Measurements from ENCODE around the gene MRGPRE.

Gene MRGPRE

DNA sequence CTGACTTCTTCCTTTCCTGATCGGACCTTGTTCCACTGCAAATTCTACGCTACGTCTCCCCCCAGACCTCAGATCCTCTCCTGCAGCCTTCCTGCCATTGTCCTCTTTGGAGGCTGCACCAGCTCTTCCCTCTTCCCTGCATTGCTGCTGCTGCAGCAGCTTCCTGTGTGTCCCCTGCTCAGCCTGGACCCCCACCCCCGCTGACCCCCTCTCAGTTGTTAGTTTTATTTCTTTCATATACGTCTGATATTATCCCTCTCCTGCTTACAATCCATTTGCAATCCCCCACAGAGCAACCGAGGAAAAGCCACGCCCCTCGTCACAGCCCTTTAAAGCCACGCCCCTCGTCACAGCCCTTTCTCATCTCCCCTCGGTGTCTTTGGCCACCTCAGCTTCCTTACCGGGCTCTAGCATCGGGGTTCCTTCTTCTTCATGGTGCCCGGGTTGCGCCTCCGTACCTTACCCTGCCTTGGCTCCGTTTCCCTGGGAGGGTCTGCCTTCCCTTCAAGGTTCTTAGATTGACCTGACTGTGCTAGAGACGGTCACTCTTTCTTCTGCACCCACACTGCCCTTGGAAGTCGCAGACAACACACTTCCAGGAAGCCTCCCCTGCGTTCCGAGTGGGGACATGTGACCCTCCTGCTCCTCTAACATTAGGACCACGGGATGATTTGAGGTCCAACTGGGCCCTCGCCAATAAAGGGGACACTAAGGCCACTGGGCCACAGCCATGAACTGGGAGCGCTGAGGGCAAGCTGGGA, 18.4 kb downstream of the MRGPRE start:
- DNase-seq (ENCODE audit: low read depth), result no peak

DNA sequence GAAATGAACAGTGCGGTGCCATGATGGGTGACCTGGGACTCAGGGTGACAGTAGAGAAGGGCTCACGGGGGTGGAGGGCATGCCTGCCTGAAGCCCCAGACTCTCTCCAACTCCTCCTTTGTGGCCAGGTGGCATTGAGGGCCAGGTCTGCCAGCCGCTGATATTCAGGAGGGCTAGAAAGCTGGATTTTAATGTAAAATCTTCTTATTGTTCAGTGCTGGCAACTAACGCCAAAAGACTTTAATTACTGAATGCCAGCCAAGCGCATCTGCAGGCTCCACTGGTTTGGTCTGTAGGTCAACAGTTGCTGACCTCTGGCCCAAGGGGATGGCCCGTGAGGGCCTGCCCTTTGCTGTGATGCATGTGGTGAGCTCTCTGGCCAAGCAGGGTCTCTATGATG, 23.9 kb downstream of the MRGPRE start:
- DNase-seq (ENCODE audit: low read depth), result no peak

DNA sequence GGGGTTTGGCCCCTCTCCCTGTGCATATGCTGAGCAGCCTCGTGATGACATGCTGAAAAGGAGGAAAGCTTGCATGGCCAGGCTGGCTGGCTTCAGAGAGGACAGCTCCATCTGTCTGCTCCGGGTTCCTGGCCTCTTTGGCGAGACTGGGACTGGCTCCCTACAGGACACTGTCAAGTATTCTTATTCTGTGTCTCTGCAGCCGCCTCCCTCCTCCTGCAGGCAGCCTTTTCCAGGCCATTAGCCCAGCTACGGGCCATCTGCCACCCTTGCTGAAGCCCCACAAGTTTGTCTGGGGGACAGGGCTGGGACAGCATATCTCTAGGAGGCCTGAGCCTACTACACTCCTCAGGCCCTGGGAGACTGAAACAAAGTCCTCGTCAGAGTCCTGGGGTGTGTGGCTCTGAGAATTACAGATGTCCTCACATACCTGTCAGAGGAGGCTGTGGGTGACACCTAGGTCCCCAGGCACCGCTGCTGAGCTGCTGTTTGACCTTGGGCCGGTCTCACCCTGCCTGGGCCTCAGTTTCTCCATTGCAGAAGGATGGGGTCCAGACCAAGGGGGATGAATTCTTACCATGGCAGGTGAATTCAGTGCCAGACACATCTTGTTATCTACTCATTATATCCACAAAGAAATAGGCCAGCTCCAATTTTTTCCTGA, 24.6 kb downstream of the MRGPRE start:
- no peak for DNase-seq (ENCODE audit: low read depth)

DNA sequence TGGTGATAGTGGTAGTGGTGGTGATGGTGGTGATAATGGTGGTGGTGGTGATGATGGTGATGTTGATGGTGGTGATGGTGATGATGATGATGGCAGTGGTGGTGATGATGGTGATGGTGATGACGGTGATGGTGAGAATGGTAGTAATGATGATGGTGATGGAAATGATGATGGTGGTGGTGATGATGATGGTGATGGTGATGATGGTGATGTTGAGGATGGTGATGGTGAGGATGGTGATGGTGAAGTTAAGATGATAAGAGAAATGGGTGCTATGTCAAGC, 25.4 kb downstream of the MRGPRE start:
- DNase-seq (ENCODE audit: low read depth), result no peak

DNA sequence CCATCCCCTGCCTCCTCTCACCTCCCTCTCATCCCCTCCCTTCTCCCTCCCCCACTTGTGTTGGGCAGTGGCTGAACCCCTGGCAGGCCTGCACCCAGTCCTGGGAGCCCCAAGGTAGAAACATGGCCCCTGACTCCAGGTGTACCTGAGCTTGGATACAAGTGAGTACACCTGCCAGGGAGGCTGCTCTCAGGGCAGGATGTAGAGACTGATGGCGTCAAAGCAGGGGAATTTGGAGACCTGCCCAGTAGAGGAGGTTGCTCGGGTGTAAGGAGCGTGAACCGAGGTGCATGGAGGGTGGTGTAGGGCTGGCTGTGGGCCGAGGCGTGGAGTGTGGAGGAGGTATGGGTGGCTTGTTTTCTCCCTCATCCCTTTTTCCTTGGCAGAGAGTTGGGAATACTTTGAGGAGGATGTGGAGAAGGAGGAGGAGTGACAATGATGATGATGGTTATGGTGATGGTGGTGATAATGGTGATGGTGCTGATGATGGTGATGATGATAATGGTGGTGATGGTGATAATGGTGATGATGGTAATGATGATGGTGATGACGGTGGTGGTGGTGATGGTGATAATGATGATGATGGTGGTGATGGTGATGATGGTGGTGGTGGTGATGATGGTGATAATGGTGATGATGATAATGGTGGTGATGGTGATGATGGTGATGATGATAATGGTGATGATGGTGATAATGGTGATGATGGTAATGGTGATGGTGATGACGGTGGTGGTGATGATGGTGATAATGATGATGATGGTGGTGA, 25.9 kb downstream of the MRGPRE start:
- DNase-seq (ENCODE audit: low read depth), result no peak

DNA sequence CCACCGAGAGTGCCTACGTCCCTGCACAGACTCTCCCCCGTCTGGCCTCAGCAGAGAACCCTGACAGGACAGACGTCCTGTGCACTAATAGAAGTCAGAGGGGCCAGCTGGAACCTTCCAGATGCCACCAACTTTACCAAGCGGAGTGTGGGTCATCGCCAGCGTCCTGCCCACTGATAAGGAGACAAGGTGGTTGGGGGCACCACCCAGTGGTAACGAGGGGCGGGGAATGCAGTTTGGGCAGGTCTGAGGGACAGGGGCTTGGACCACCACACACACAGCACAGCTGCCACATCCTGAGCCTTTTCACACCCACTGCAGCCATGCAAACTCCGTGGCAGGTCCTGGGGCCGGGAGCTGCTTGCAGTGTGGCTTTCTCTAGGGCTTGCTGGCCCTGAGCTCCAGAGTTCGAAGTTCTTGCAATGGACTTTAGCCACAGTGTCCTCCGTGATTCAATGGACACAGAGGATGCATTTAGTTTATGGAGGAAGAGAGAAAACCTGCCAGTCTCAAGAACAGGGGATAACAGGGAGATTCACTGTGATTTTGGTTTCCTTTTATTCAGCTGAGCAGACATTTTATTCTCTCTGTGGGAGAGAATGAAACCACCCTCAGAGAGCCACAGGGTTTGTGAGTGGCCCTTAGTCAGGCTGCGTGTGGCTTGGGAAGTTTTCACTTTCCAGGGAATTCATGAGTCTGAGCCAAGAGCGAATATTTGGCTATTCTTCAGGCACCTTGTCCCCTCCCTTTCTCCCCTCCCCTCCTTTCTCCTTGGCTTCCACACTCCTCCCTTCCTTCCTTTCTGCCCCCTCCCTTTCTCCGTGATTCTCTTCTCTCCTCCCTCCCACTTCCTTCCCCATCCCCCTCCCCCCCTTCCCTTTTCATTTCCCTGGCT, 26.7 kb downstream of the MRGPRE start:
- no peak for DNase-seq (ENCODE audit: low read depth)

DNA sequence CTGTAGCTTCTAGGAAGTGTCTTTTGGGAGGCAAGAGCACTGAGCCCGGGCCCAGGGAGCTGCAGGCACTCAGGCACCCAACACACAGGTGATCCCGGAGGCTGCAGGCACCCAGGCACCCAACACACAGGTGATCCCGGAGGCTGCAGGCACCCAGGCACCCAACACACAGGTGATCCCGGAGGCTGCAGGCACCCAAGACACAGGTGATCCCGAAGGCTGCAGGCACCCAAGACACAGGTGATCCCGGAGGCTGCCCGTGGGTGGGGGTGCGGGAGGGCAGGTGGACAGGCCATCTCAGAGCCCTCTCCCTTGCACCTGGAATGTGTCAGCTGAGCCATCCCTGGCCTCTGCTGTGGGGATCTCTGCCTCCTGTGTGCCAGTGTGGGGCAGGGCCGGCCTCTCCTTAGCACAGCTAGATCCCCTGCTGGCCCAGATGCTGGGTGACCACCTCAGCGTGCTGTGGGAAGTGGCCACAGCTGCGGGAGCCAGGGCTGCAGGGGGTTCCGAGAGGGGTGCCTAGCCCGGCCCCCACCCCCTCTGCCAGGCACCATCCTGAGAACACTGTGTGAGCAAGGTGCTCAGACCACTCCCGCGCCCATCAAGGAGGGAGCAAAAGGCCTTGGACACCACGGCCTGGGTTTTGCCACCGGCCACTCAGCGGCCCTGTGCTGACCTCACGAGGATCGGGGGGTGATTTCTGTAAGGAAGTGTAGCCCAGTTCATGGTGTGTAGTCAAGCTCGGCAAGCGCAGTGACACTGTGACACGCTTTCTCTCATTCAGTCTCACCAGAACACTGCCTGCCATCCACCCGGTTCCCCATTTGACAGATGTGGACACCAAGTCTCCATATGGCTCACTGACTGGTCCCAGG, 27.8 kb downstream of the MRGPRE start:
- DNase-seq (ENCODE audit: low read depth), result no peak

DNA sequence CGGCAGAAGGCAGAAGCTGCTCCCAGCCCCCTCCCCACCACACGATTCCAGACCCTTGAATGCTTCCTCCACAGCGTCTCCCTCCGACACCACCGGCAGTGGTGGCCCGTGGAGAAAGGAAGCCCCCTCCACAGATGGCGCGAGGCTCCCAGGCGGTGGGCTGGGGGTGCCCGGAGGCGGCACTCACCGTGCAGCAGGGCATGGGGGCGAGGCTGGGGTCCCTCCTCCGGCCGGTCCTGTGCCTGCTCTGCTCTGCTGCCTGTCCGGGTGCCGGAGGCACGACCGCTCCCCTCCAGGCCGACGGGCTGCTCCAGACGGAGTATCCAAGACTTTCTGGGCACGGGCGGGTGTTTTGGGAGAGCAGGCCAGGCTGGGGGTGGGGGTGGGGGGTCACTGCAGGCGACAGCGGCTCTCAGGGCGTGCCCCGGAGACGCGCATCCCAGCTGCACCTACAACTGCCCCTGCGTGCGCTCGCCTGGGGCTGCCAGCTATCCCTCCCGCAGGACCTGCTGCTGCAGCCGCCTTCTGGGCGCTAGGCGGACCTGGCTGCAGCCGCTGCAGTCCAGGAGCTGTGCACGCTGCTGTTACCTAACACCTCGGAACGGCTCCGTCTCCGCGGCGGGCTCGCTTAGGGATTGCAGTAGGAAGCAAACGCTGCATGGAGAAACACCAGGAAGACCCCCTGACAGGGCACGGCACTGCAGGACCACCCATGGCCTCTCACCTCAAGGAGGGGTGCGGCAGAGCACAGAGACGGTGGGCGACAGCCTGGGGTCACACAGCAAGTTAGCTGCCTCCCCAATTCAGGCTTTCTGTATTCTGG, 28.8 kb downstream of the MRGPRE start:
- DNase-seq (ENCODE audit: low read depth), result no peak

DNA sequence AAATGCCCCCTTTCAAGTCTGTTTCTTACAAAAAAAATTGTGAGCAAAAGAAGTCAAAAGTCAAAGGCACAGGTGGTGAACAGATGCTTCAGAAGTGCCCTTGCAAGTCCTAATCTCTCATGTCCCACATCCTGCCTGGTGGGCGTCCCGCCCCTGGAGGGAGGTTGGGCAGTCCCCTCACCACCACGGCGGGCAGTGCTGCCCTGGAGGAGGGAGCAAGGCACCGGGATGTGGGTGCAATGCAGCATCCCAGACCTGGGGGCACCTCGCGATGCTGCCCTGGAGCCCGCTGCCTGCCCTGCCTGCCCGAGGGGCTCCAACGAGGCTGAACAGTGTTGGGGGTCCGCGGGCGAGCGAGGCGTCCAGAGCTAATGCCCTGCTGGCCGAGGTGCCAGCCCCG, 29.5 kb downstream of the MRGPRE start:
- DNase-seq (ENCODE audit: low read depth), result no peak

DNA sequence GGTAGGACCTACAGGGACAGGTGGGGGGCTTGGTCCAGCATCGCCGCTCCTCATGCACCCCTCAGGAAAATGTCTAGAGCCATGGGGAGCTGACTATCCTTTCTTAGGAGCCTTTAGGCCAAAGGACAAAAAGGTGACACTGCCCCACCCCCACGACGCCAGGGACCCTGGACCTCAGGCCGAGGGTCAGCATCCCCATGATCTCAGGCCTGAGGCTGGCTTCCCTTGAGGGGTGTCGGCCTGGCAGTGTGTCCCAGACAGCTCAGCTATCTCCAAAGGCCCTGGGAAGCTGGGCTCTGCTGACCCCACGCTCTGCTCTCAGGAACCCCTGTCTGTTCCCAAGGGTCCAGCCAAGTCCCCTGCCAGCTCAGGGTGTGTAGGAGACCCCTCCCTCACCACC, 29.9 kb downstream of the MRGPRE start:
- DNase-seq (ENCODE audit: low read depth), result no peak

DNA sequence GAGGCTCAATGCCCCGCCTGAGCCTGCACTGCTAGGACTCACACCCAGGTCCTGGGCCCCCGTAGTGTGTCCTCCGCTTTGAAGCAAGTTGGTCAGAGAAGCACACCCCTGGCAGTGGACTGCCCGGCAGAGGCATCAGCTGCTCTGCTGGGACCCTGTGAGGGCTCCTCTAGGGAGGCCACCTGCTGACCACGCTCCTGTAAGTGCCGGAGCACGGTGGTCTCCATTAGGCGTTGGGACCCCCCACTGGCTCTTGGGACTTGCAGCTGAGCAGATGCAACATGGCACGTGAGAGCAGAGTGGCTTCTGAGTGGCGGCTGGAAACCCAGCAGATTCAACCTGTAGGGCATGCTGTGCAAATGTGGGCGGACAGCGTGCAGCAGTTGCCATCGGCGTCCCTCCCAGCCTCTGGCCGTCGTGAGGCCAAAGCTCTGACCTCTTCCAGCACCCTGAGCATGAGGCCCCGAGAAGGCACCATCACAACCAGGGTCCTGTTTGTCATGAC, 30.5 kb downstream of the MRGPRE start:
- no peak for DNase-seq (ENCODE audit: low read depth)

DNA sequence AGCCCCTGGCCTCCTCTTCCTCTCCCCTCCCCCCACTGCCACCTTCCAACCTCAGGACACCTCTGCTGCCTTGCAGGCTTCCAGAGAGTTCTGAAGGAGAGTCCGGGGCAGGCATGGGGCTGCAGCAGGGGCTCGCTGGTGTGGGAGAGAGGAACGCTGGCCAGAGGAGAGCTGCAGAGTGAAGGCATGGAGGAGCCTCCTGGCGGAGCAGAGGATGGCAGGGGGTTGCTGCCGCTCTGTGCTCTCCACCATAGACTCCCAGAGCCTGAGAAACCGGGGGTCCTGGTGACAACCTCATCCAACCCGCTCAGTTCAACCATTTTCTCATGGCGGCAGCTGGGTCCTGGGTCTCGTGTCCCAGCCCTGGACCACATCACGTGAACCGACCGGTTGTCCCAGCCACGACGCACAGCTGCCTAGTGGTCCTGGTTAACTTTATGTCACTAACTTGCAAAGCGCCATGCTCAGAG, 31.1 kb downstream of the MRGPRE start:
- DNase-seq (ENCODE audit: low read depth), result no peak

DNA sequence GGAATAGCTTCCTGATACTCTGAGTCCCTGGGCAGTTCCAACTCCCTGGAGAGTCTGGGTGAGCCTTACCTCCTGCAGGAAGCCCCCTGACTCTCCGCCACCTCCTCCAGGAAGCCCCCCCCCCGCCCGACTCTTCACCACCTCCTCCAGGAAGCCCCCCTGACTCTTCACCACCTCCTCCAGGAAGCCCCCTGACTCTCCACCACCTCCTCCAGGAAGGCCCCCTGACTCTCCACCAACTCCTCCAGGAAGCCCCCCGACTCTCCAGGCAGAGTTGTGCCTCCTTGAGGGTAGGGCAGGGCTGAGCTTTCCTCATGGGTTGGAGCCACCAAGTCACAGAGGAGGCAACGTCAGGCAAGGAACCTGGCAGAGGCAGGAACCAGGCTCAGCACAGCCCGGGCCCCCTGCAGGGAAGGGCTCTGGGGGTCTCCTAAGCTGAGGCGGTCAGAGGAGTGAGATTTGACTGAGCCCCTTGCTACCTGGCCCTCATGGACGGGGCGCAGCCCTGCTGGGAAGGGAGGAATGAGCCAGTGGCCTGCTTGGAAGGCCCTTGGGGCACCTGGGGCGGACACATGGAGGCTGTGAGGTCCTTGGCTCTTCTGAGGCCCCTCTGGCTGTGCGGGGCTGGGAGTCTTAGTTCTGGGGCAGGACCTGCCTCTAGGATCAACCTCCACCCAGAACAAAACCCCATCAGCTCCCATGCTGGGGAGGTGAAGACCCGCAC, 31.7 kb downstream of the MRGPRE start:
- DNase-seq (ENCODE audit: low read depth), result no peak

DNA sequence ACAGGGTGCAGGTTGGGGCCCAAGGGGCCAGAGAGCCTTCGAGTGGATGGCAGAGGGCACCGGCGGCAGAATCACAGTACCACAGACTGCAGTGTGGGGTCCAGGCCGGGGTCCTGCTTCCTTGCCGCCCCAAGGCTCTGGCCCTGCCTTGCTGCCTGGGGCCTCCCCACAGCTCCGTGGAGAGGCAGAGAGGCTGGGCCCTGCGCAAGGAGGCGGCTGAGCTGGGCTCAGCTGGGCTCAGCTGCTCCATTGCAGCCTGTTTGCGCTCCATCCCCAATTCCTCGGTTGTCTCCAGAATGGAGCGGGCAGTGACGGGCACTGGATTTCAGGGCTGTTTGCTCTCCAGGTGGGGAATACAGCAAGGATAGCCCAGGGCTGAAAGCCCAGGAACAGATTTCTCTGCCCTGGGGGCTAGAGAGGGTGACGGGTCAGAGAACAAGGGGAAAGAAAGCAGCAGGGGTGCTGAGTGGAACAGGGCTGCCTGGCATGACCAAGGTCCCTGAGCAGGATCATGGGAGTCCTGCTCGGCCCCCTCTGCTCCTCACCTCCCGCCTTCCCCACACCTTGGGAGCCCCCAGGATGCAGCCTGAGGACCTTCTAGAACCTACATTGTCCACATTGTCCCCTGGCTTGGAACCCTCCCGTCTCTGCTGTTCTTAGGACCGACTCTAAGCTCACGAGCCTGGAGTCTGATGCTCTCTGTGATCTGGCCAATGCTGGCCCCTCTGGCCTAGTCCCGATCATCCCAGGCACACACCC, 32.5 kb downstream of the MRGPRE start:
- no peak for DNase-seq (ENCODE audit: low read depth)

DNA sequence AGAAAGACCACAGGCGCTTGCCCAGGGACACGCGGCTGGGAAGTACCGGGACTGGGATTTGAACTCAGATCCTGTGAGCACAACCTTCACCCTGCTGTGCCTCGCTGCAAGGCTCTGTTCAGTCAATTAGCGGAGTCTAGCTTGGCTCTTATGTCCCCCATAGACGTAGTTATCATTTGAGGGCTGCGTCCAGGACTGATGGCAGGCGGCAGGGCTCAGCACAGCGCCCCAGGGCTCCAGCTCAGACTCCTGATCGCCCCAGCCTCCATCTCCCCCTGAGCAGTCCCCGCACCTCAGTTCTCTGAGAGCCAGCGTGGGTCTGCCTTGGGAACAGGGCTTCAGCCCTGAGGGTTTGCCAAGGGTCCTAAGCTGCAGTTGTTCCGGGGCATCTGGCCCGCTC, 33.4 kb downstream of the MRGPRE start:
- no peak for DNase-seq (ENCODE audit: low read depth)

DNA sequence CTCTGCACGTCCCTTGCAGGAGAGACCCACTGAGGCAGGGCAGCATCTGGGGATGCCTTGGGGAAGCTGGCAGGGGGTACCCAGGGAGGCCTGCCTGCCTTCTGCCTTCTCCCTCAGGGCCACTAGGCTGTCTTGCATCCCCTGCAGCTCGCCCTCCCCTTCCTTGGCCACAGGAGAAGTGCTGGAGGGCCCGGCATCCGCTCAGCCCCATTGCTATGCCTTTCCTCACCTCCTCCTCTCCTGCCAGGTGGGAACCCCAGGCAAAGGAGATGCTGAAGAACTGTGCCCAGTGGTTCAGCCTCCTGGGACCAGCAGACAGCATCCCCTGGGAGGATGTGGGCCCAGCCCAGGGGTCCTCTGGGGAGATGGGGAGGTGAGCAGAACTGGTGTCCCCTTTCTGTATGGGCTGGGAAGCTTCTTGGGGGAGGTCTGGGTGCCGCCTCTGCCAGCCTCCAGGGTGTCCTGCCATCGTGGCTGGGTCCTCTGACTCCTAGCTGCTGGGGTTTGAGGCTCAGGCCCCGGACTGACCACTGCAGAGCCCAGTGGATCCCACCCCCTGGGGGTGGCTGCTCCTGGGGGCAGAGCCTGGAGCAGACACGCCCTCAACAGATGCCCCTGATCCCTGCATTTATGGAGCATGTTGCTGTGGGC, 34.2 kb downstream of the MRGPRE start:
- DNase-seq (ENCODE audit: low read depth), result no peak

DNA sequence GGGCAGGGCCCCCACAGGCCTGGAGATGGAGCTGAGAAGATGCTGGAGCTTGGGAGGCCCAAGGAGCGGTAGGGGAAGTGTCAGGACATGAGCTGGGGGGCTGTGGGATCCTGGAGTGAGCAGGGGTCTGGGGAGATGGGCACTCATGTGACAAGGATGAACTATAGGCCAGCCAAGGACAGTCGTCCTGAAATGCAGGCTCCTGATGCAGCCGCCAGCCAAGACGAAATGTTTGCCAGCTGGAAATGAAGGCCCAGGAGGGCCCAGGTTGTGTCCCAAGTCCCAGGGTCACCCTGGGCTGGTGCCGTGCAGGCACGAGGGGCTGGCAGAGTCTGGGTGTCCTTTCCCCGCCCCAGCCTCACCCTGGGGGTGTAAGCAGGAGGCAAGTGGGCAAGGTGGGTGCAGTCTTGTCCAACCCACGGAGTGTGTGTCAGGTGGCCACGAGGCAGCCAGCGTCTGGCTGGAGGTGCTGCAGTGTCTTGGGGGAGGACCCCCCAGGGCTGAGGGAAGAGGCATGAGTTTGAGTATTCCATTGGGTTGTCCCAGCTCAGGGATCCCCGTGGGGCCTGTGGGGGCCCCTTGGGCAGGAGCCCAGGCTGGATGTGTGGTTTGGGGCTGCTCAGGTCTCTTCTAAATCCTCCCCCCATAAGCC, 35.0 kb downstream of the MRGPRE start:
- DNase-seq (ENCODE audit: low read depth), result no peak

All from GM04504 (cell line).